Lower lobe of right lung (tissue), 2 donors: Measurements from ENCODE around the gene PSMD6. TPM values are rescaled to one million over a fixed set of nuclear protein-coding genes. Genes with fewer than 3 reads are reported as not detected.
A peak's percentile ranks its signal among the peaks of the same experiment; 100 is the strongest.

Experiments
- ATAC-seq, 2 donors: fragments of 200-7000 bp; cut with Tn5 transposase; one replicate each; pipeline ENCODE4 v1.9.1; 2020 to 2022; ENCODE audit warnings: mild to moderate bottlenecking in 2 of 2, moderate library complexity in 2 of 2
- DNase-seq: peaks from one replicate; pipeline ENCODE4 v3.0.0-alpha.2; 2020
- H3K27ac ChIP-seq: fragments of 200-600 bp; one replicate; pipeline ENCODE4 v1.8.0; 2022
- H3K27me3 ChIP-seq: fragments of 200-600 bp; one replicate; pipeline ENCODE4 v1.8.0; 2022; ENCODE audit warnings: low read depth
- H3K36me3 ChIP-seq: fragments of 200-600 bp; one replicate; pipeline ENCODE4 v1.8.0; 2022; ENCODE audit warnings: mild to moderate bottlenecking
- H3K4me1 ChIP-seq: fragments of 200-600 bp; one replicate; pipeline ENCODE4 v1.8.0; 2022
- H3K4me3 ChIP-seq: fragments of 200-600 bp; one replicate; pipeline ENCODE4 v1.8.0; 2022; ENCODE audit warnings: mild to moderate bottlenecking
- H3K9me3 ChIP-seq: fragments of 200-600 bp; one replicate; pipeline ENCODE4 v1.8.0; 2022
- intact Hi-C: fragments of 100-400 bp; cut with DNase I; formaldehyde crosslinking; loops from one replicate; pipeline ENCODE4 v1.11.0; 2022
- total RNA-seq: library from RNA; stranded (reverse); fragmentation: NEBNext Ultra II Directional; extraction: Animal tissue kit (Norgen Biotek cat#: 25700); gene quantifications from one replicate; pipeline ENCODE4 v1.2.1, GENCODE V29; 2021
- TF ChIP-seq, protein P1 (sequence below): fragments of 200-600 bp; IDR thresholded peaks from one replicate; pipeline ENCODE4 v1.8.0; 2022; ENCODE audit warnings: antibody characterized with exemption, mild to moderate bottlenecking
- donor health status: DM: no; HTN: yes; CAD: no; lungs with severe emphysema.

The PSMD6 gene
- total RNA-seq, 1 donor from 2014 or later, result 51.1 TPM

DNA sequence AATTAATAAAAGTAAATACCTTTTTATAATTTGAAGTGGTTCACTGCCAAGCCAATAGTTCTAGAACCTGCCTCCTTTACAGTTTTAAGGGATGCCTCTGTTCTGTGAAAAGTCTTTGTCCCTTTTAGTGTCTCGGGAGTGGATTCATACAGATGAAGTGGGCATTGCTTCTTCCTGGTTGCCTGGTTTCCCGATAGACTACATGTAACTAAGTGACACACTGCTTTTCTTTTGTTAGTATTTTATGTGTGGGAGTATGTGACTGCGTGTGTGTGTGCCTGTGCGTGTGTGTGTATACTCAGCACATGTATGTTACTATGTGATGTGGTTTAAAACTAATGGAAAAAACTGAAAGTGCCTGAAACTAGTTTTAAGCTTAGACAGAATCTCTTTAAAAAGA is 21.1 kb downstream of the PSMD6 start:
- TF ChIP-seq, protein P1, sequence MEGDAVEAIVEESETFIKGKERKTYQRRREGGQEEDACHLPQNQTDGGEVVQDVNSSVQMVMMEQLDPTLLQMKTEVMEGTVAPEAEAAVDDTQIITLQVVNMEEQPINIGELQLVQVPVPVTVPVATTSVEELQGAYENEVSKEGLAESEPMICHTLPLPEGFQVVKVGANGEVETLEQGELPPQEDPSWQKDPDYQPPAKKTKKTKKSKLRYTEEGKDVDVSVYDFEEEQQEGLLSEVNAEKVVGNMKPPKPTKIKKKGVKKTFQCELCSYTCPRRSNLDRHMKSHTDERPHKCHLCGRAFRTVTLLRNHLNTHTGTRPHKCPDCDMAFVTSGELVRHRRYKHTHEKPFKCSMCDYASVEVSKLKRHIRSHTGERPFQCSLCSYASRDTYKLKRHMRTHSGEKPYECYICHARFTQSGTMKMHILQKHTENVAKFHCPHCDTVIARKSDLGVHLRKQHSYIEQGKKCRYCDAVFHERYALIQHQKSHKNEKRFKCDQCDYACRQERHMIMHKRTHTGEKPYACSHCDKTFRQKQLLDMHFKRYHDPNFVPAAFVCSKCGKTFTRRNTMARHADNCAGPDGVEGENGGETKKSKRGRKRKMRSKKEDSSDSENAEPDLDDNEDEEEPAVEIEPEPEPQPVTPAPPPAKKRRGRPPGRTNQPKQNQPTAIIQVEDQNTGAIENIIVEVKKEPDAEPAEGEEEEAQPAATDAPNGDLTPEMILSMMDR, result no peak
- Histone ChIP-seq H3K4me1 (no peaks in the 10 kb centered on the region), H3K4me3 (no peak overlapping the region), H3K36me3 (peaks cover 97% of the 10 kb centered on the region), H3K9me3 (no peaks in the 10 kb centered on the region), H3K27ac (no peak overlapping the region), H3K27me3 (no peaks in the 10 kb centered on the region)
- no peak for ATAC-seq
- no peak for DNase-seq
- intact Hi-C loops, result no loop called here

DNA sequence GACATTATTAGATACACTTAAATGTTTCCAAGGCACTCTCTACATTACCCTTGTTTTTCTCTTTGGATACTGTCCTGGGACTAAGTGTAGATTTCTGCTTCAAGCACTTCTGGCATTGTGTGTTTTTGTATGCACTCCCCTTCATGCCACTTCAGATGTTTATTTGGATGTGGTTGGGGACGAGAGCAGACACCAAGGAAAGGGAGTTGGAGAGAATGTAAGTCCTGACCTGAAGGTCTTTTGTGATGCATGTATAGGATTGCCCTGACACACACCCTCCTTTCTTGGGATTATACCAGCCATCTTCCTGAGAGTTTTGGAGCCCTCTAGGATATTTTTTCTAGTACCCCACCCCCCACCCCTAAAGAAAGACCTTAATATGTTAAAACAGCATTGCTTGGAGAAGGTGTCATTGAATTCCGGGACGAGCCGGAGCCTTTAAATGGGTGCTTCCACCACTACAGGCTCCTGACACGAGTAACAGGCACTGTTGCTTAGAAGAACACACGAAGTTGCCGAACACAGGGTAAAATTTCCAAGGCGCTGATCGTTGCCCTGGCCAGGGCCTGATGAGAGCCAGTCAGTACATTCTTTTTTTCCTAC is 22.7 kb downstream of the PSMD6 start:
- Histone ChIP-seq H3K9me3 (no peaks in the 10 kb centered on the region), H3K27ac (no peak overlapping the region), H3K27me3 (no peaks in the 10 kb centered on the region), H3K4me3 (no peak overlapping the region), H3K36me3 (peaks cover 97% of the 10 kb centered on the region), H3K4me1 (peaks cover under 1% of the 10 kb centered on the region)
- ATAC-seq, result no peak
- TF ChIP-seq, protein P1, result no peak
- intact Hi-C loops, result no loop called here
- no peak for DNase-seq

DNA sequence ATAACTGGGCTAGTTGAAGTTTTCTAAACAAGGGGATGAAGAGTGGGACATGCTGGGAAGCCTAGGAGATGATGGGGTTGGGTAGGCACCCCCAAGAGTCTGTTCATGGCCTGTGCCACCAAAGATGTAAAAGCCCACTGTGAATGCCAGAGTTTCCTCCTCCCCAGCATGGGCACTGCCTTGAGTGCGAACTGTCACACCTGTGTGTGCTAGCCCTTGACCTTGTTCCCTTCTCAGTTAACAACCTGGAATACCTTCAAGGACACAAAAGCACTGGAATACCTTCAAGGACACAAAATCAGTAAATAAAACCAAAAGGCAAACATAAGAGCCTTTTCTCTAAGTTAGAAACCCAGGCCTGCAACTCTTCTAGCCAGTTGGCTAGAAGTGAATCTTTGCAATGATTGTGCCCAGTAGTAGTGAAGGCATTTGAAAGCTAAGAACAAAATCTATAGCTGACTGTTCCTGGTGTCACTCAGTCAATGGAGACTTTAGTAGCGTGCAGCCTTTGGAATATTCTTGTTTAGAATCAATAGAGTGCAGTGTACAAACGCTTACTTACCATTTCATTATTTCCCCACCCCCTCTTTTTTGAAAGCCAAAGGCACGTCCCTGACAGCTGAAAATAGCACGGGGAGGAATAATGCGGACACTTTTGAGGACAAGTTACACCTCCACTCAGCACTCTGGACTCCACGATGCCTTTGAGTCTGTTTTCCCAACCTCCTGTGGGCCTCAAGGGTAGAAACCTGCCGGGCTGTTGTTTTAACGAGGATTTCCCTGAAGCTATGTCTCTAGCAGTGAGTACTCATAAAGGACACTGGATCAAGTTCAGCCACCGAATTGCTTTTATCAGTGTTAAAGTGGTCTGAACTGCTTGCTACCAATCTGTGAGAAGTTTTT is 24.2 kb downstream of the PSMD6 start:
- Histone ChIP-seq H3K4me1 (peaks cover 3% of the 10 kb centered on the region), H3K27ac (no peak overlapping the region), H3K9me3 (no peaks in the 10 kb centered on the region), H3K27me3 (no peaks in the 10 kb centered on the region), H3K36me3 (peaks cover 97% of the 10 kb centered on the region), H3K4me3 (no peak overlapping the region)
- ATAC-seq (peak in 1 of 2 donors; percentile 34), DNase-seq (no peak)
- TF ChIP-seq, protein P1, result no peak
- intact Hi-C loops, result no loop called here

DNA sequence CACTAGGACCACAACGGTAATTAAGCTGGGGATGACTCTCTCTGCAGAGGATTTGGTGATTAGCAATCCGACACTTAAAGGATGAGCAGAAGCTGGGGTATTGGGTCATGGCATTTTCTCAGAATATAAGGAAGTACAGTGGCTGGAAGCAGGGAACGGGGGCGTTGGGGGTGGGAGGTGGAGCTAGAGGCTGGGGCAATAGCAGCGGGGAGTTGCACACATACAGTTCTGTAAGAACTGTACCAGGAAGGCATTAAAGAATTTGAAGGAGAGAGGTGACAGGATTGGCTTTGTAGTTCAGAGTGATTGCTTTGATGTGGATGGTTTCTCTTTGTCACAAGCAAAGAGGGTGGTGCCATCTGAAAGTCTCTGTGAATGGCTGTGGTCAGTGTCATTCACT is 28.2 kb downstream of the PSMD6 start:
- ATAC-seq, result peak; percentile 47 to 75
- TF ChIP-seq, protein P1, result no peak
- intact Hi-C loops, result no loop called here
- no peaks in the 10 kb centered on the region for H3K27me3 ChIP-seq
- DNase-seq, result peak; percentile 79
- peaks cover 11% of the 10 kb centered on the region for H3K4me1 ChIP-seq
- H3K27ac ChIP-seq, result no peak overlapping the region
- peaks cover 99% of the 10 kb centered on the region for H3K36me3 ChIP-seq
- no peak overlapping the region for H3K4me3 ChIP-seq
- H3K9me3 ChIP-seq, result no peaks in the 10 kb centered on the region

DNA sequence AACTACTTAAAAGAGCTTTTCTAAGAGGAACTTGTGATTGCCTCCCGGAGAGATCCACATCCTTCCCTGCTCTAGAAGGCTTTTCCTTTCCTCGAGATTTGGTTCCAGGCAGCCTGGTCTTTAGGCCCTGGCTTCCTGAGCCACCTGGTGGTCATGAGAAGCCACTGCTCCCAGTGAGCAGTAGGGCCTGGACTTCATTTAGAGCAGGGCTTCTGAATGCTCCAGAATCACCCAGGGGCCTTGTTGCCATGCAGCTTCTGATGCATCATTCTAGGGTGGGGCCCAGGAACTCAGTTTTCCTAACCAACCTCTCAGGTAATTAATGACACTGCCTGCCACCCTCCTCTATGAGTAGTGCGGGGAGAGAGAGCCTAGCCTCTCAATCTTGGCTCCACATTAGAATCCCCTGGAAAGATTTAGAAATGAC is 29.6 kb downstream of the PSMD6 start:
- TF ChIP-seq, protein P1, result peak; percentile 97
- Histone ChIP-seq H3K9me3 (no peaks in the 10 kb centered on the region), H3K36me3 (peaks cover 99% of the 10 kb centered on the region), H3K4me3 (no peak overlapping the region), H3K27me3 (no peaks in the 10 kb centered on the region), H3K27ac (no peak overlapping the region), H3K4me1 (peaks cover 11% of the 10 kb centered on the region)
- DNase-seq, result peak; percentile 71
- intact Hi-C loops, result no loop called here
- peak; percentile 91 to 93 for ATAC-seq
